ENCODE data around the gene FBXW8.

FBXW8 gene

GRCh38 chr12:116926283-116927243 lies 15.8 kb downstream of the FBXW8 start:
- DNase-seq: no peak

GRCh38 chr12:116927244-116927940 lies 16.6 kb downstream of the FBXW8 start:
- no peak for DNase-seq

- no peak for DNase-seq
These were observed 17.8 kb downstream of the FBXW8 start for GRCh38 chr12:116928504-116928903.

GRCh38 chr12:116929885-116930284 lies 19.1 kb downstream of the FBXW8 start:
- no peak for DNase-seq

GRCh38 chr12:116931665-116932064 lies 20.9 kb downstream of the FBXW8 start:
- DNase-seq: peak; percentile 32

GRCh38 chr12:116933091-116933490 lies 22.3 kb downstream of the FBXW8 start:
- no peak for DNase-seq

GRCh38 chr12:116933512-116934246 lies 22.9 kb downstream of the FBXW8 start:
- no peak for DNase-seq

- DNase-seq: no peak
These were observed 24.4 kb downstream of the FBXW8 start for GRCh38 chr12:116934908-116935705.

- no peak for DNase-seq
These were observed 26.9 kb downstream of the FBXW8 start for GRCh38 chr12:116937640-116938039.

- no peak for DNase-seq
These were observed 29.0 kb downstream of the FBXW8 start for GRCh38 chr12:116939734-116940133.

GRCh38 chr12:116941188-116941587 lies 30.4 kb downstream of the FBXW8 start:
- DNase-seq: no peak

- no peak for DNase-seq
These were observed 32.9 kb downstream of the FBXW8 start for GRCh38 chr12:116943419-116944372.

- no peak for DNase-seq
These were observed 35.3 kb downstream of the FBXW8 start for GRCh38 chr12:116945886-116946550.

- DNase-seq: no peak
These were observed 37.5 kb downstream of the FBXW8 start for GRCh38 chr12:116948298-116948697.

- DNase-seq: no peak
These were observed 40.0 kb downstream of the FBXW8 start for GRCh38 chr12:116950628-116951325.

- no peak for DNase-seq
These were observed 44.1 kb downstream of the FBXW8 start for GRCh38 chr12:116954710-116955381.

GRCh38 chr12:116955382-116956021 lies 44.8 kb downstream of the FBXW8 start:
- no peak for DNase-seq

GRCh38 chr12:116958402-116959197 lies 47.9 kb downstream of the FBXW8 start:
- DNase-seq: no peak

Data from GF-D8 (cell line).